ENCODE measurements around the gene PPIL6.

- TF ChIP-seq EGR1 (IDR thresholded peaks at IDR 0.05) (no peak), EP300 (IDR thresholded peaks at IDR 0.05; ENCODE audit: borderline replicate concordance) (no peak), YY1 (IDR thresholded peaks at IDR 0.05; ENCODE audit: low read depth) (no peak), USF1 (IDR thresholded peaks at IDR 0.05) (no peak), RAD21 (IDR thresholded peaks at IDR 0.05; ENCODE audit: low read depth) (no peak), MAX (IDR thresholded peaks at IDR 0.05) (no peak), TAF1 (IDR thresholded peaks at IDR 0.05; ENCODE audit: low read depth) (no peak), NFIC (IDR thresholded peaks at IDR 0.05) (no peak), FOXM1 (IDR thresholded peaks at IDR 0.05; ENCODE audit: borderline replicate concordance, low read depth) (no peak), REST (IDR thresholded peaks at IDR 0.05; ENCODE audit: low read depth) (no peak), CEBPB (IDR thresholded peaks at IDR 0.05) (no peak), CREB1 (IDR thresholded peaks at IDR 0.05; ENCODE audit: low read depth) (no peak), TEAD4 (IDR thresholded peaks at IDR 0.05) (no peak)
These were observed 15.7 kb upstream of the PPIL6 start for GRCh38 chr6:109456111-109456583.

Data from Ishikawa (cell line).